SU-DHL-6 (cell line): ENCODE results near the gene SIGLEC12.
"Not testable (repeated sequence)": the region's sequence is repeated elsewhere in the genome, so short reads cannot be mapped to it uniquely, and the experiment has no call there.

Experiments used
- H2AFZ ChIP-seq: fragments of 200-600 bp; sonication (generic); 2 replicates; pipeline ENCODE4 v1.6.1; 2014; ENCODE audit warnings: low read depth, mild to moderate bottlenecking, moderate library complexity, mixed read lengths, antibody characterized with exemption, low read length; ENCODE audit not compliant: severe bottlenecking
- H3F3A ChIP-seq: fragments of 200-600 bp; shearing (Covaris generic); 2 replicates; pipeline ENCODE4 v1.6.0; 2016; ENCODE audit warnings: antibody characterized with exemption, mild to moderate bottlenecking; ENCODE audit not compliant: insufficient read depth
- H3K27ac ChIP-seq: fragments of 200-600 bp; sonication (generic); 2 replicates; pipeline ENCODE4 v1.5.1; 2016; ENCODE audit warnings: low read depth, mild to moderate bottlenecking, low read length, moderate library complexity, mixed read lengths
- H3K27me3 ChIP-seq: fragments of 200-600 bp; sonication (generic), shearing (Covaris generic); 2 replicates; pipeline ENCODE4 v1.6.0; 2014; ENCODE audit warnings: mild to moderate bottlenecking, low read length
- H3K36me3 ChIP-seq: fragments of 200-600 bp; sonication (generic); 2 replicates; pipeline ENCODE4 v1.6.1; 2014; ENCODE audit warnings: mild to moderate bottlenecking, low read length, mixed read lengths
- H3K4me2 ChIP-seq: fragments of 300-600, 200-600 bp; shearing (Covaris generic), sonication (generic); 2 replicates; pipeline ENCODE4 v1.6.0; 2014; ENCODE audit warnings: low read length, low read depth, mild to moderate bottlenecking; ENCODE audit not compliant: poor library complexity, severe bottlenecking
- H3K4me3 ChIP-seq: fragments of 200-600 bp; sonication (generic); 2 replicates; pipeline ENCODE4 v1.5.1; 2014; ENCODE audit warnings: antibody characterized with exemption, low read length, mild to moderate bottlenecking, mixed read lengths; ENCODE audit not compliant: insufficient read depth, poor library complexity, severe bottlenecking
- H3K79me2 ChIP-seq: fragments of 200-600 bp; sonication (generic); 2 replicates; pipeline ENCODE4 v1.6.1; 2014; ENCODE audit warnings: mild to moderate bottlenecking, low read length, moderate library complexity; ENCODE audit not compliant: insufficient read depth
- H3K9ac ChIP-seq: fragments of 200-600 bp; sonication (generic); 2 replicates; pipeline ENCODE4 v1.7.0; 2014; ENCODE audit warnings: mild to moderate bottlenecking, low read length
- H3K9me2 ChIP-seq: fragments of 200-600 bp; sonication (generic); replicated peaks from 2 replicates; pipeline ENCODE4 v1.6.1; 2014; ENCODE audit warnings: low read length; ENCODE audit not compliant: insufficient read depth
- H3K9me3 ChIP-seq: fragments of 200-600 bp; sonication (generic); 2 replicates; pipeline ENCODE4 v1.6.1; 2014; ENCODE audit warnings: low read length, mixed read lengths; ENCODE audit not compliant: insufficient read depth
- H4K20me1 ChIP-seq: fragments of 200-600 bp; sonication (generic); 2 replicates; pipeline ENCODE4 v1.6.1; 2014; ENCODE audit warnings: low read depth, mild to moderate bottlenecking, antibody characterized with exemption, low read length, moderate library complexity, mixed read lengths
- EZH2phosphoT487 ChIP-seq: fragments of 200-600 bp; sonication (generic), shearing (Covaris generic); conservative IDR thresholded peaks from 2 replicates; pipeline ENCODE4 v1.6.1; 2018; ENCODE audit warnings: mild to moderate bottlenecking, antibody characterized with exemption, low read length, moderate library complexity, mixed read lengths
- TF ChIP-seq, protein P1 (sequence below): fragments of 200-600 bp; sonication (generic); IDR thresholded peaks from one replicate; pipeline ENCODE4 v1.5.1; 2017; ENCODE audit warnings: antibody characterized with exemption, mild to moderate bottlenecking, low read length, moderate library complexity; ENCODE audit not compliant: insufficient read depth, poor library complexity, severe bottlenecking

Gene SIGLEC12

GRCh38 chr19:51450730-51451307 is 50.8 kb downstream of the SIGLEC12 start:
- H3K4me3 ChIP-seq: no peak overlapping the region
- H3F3A ChIP-seq: no peaks in the 10 kb centered on the region
- H3K27me3 ChIP-seq: no peaks in the 10 kb centered on the region
- H2AFZ ChIP-seq: no peak overlapping the region
- no peak overlapping the region for H3K4me2 ChIP-seq
- TF ChIP-seq EZH2phosphoT487: no peak
- TF ChIP-seq, protein P1, sequence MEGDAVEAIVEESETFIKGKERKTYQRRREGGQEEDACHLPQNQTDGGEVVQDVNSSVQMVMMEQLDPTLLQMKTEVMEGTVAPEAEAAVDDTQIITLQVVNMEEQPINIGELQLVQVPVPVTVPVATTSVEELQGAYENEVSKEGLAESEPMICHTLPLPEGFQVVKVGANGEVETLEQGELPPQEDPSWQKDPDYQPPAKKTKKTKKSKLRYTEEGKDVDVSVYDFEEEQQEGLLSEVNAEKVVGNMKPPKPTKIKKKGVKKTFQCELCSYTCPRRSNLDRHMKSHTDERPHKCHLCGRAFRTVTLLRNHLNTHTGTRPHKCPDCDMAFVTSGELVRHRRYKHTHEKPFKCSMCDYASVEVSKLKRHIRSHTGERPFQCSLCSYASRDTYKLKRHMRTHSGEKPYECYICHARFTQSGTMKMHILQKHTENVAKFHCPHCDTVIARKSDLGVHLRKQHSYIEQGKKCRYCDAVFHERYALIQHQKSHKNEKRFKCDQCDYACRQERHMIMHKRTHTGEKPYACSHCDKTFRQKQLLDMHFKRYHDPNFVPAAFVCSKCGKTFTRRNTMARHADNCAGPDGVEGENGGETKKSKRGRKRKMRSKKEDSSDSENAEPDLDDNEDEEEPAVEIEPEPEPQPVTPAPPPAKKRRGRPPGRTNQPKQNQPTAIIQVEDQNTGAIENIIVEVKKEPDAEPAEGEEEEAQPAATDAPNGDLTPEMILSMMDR: no peak
- no peaks in the 10 kb centered on the region for H4K20me1 ChIP-seq
- H3K9me3 ChIP-seq: no peaks in the 10 kb centered on the region
- H3K36me3 ChIP-seq: no peaks in the 10 kb centered on the region
- no peak overlapping the region for H3K9ac ChIP-seq
- no peaks in the 10 kb centered on the region for H3K79me2 ChIP-seq
- no peak overlapping the region for H3K27ac ChIP-seq
- H3K9me2 ChIP-seq: no peaks in the 10 kb centered on the region

DNA sequence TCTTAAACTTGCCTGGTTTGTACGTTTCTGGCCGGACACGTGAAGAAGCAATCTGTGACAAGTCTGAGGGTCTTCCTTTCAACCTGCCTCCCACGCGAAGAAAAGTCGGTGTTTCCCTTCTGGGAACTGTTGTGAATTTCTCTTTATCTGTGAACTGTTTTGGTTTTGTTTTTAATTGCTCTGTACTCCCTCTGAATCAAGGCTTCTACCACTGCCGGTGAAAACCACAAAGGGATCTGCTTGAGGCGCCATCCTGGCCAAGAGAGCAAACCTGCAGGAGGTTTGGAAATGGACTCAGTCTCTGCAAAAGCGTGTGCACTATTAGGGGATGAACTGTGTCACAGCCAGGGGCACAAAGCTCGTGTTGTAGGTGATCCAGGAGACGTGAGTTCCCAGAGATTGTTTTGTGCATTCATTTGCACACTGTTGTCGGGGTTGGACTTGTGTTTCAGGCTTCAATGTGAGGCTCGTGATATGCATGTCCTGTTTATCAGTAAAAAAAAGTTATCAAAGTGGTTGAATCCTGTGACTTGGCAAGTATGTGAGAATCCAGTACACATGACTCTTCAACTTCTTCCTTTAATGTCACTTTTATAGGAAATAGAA is 53.1 kb downstream of the SIGLEC12 start:
- H3K9ac ChIP-seq: no peak overlapping the region
- no peaks in the 10 kb centered on the region for H3K36me3 ChIP-seq

DNA sequence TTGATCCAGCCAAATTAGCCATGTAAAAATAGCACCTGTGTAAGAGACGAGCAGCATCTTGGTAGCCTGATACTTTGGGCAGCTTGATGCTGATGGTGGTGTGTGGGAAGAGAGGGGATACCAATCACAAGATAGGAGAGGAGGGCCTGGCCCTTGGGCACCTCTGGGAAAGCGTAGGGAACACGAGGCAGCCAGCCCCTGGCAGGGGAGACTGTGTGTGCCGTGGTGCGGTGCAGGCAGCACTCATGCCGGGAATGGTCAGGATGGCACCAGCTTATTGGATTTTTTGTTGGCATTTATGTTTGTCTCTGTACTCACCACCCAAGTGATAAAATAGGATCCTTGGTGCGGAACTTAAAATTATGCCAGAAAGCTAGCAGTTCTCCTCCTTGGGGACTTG is 53.6 kb downstream of the SIGLEC12 start:
- Histone ChIP-seq H3K27me3 (no peaks in the 10 kb centered on the region), H3K9me3 (no peaks in the 10 kb centered on the region), H3K9me2 (no peaks in the 10 kb centered on the region), H3K4me2 (no peak overlapping the region), H4K20me1 (no peaks in the 10 kb centered on the region), H3K9ac (no peak overlapping the region), H3K79me2 (no peaks in the 10 kb centered on the region), H3F3A (no peaks in the 10 kb centered on the region), H2AFZ (no peak overlapping the region), H3K4me3 (no peak overlapping the region), H3K36me3 (no peaks in the 10 kb centered on the region), H3K27ac (no peak overlapping the region)
- TF ChIP-seq, protein P1: no peak
- no peak for TF ChIP-seq EZH2phosphoT487

More for the DNA sequence above, 53.1 kb downstream of the SIGLEC12 start:
- H3F3A ChIP-seq: no peaks in the 10 kb centered on the region
- no peaks in the 10 kb centered on the region for H4K20me1 ChIP-seq
- no peak for TF ChIP-seq EZH2phosphoT487
- TF ChIP-seq, protein P1: no peak
- no peak overlapping the region for H3K4me3 ChIP-seq
- no peaks in the 10 kb centered on the region for H3K27me3 ChIP-seq
- H3K9me2 ChIP-seq: no peaks in the 10 kb centered on the region
- H3K27ac ChIP-seq: no peak overlapping the region
- H3K9me3 ChIP-seq: no peaks in the 10 kb centered on the region
- no peak overlapping the region for H3K4me2 ChIP-seq
- no peaks in the 10 kb centered on the region for H3K79me2 ChIP-seq
- no peak overlapping the region for H2AFZ ChIP-seq

- H3K9me2 ChIP-seq, H3K4me3 ChIP-seq, H3K9ac ChIP-seq, H3K27ac ChIP-seq, H3K27me3 ChIP-seq, H2AFZ ChIP-seq, H3K4me2 ChIP-seq, H3K9me3 ChIP-seq, H4K20me1 ChIP-seq, H3K36me3 ChIP-seq, H3F3A ChIP-seq, H3K79me2 ChIP-seq: not testable (repeated sequence)
Observed at GRCh38 chr19:51447510-51447909, 54.1 kb downstream of the SIGLEC12 start.
